Neural progenitor cell (in vitro differentiated cells): Measurements from ENCODE around the gene SPSB4. TPM values are rescaled to one million over a fixed set of nuclear protein-coding genes. Genes with fewer than 3 reads are reported as not detected.

Experiments used
- DNase-seq: peaks from one replicate; pipeline ENCODE4 v3.0.0-alpha.2; 2016; ENCODE audit warnings: low spot score
- H2AFZ ChIP-seq: fragments of 200-600 bp; sonication (generic); replicated peaks from 2 replicates; pipeline ENCODE4 v1.6.1; 2016; ENCODE audit warnings: antibody characterized with exemption
- H3F3A ChIP-seq: fragments of 200-600 bp; sonication (generic); 2 replicates; pipeline ENCODE4 v1.6.1; 2016; ENCODE audit warnings: antibody characterized with exemption, low read depth
- H3K27ac ChIP-seq: fragments of 200-600 bp; sonication (generic); 2 replicates; pipeline ENCODE4 v1.5.1; 2016; ENCODE audit warnings: mild to moderate bottlenecking
- H3K27me3 ChIP-seq: fragments of 200-600 bp; sonication (generic); 2 replicates; pipeline ENCODE4 v1.6.1; 2016; ENCODE audit warnings: mild to moderate bottlenecking, moderate library complexity
- H3K36me3 ChIP-seq: fragments of 200-600 bp; sonication (generic); 2 replicates; pipeline ENCODE4 v1.5.1; 2016
- H3K4me1 ChIP-seq: fragments of 200-600 bp; sonication (generic); 2 replicates; pipeline ENCODE4 v1.6.1; 2016; ENCODE audit warnings: mixed run types
- H3K4me2 ChIP-seq: fragments of 200-600 bp; sonication (generic); 2 replicates; pipeline ENCODE4 v1.6.1; 2016
- H3K4me3 ChIP-seq: fragments of 200-600 bp; sonication (generic); 2 replicates; pipeline ENCODE4 v1.5.1; 2016
- H3K79me2 ChIP-seq: fragments of 200-600 bp; sonication (generic); 2 replicates; pipeline ENCODE4 v1.6.1; 2016; ENCODE audit warnings: low read depth
- H3K9ac ChIP-seq: fragments of 200-600 bp; sonication (generic); 2 replicates; pipeline ENCODE4 v1.6.1; 2016
- H3K9me3 ChIP-seq: fragments of 200-600 bp; sonication (generic); 2 replicates; pipeline ENCODE4 v1.5.1; 2016; ENCODE audit warnings: low read depth
- H4K20me1 ChIP-seq: fragments of 200-600 bp; sonication (generic); 2 replicates; pipeline ENCODE4 v1.6.1; 2016; ENCODE audit warnings: low read depth
- H3K27ac Mint-ChIP-seq: 3 replicates; pipeline ENCODE4 v1.8.0; 2021; ENCODE audit warnings: mixed read lengths
- H3K27me3 Mint-ChIP-seq: 2 replicates; pipeline ENCODE4 v1.8.0; 2022; ENCODE audit warnings: low read depth, mild to moderate bottlenecking, inconsistent platforms, moderate library complexity, mixed read lengths; ENCODE audit not compliant: insufficient read depth
- H3K36me3 Mint-ChIP-seq: 3 replicates; pipeline ENCODE4 v1.8.0; 2021; ENCODE audit warnings: mixed read lengths
- H3K4me1 Mint-ChIP-seq: 3 replicates; pipeline ENCODE4 v1.8.0; 2021; ENCODE audit warnings: mixed read lengths
- H3K4me3 Mint-ChIP-seq: 3 replicates; pipeline ENCODE4 v1.8.0; 2021; ENCODE audit warnings: mild to moderate bottlenecking, moderate library complexity, mixed read lengths
- H3K9me3 Mint-ChIP-seq: 3 replicates; pipeline ENCODE4 v1.8.0; 2020; ENCODE audit warnings: mixed read lengths
- EZH2 ChIP-seq: fragments of 200-600 bp; sonication (generic); IDR thresholded peaks from 2 replicates; pipeline ENCODE4 v1.6.1; 2017; ENCODE audit warnings: antibody characterized with exemption, mild to moderate bottlenecking, moderate library complexity
- EZH2phosphoT487 ChIP-seq: fragments of 200-600 bp; sonication (generic); IDR thresholded peaks from 2 replicates; pipeline ENCODE4 v1.6.1; 2017; ENCODE audit warnings: antibody characterized with exemption
- total RNA-seq: library from RNA; depleted of rRNA; stranded (reverse); fragments of >200 nt; gene quantifications from 2 replicates; pipeline ENCODE4 v1.2.3, GENCODE V29; 2015; ENCODE audit warnings: low replicate concordance
- TF ChIP-seq, protein P1 (sequence below): fragments of 200-600 bp; sonication (generic); IDR thresholded peaks from 2 replicates; pipeline ENCODE4 v1.5.1; 2017; ENCODE audit warnings: antibody characterized with exemption, mild to moderate bottlenecking

Gene SPSB4
- total RNA-seq, 1 donor from 2014 or later, result 4.9 TPM

- Mint-ChIP-seq H3K4me3 (peak overlapping the region; percentile 59), H3K27me3 (peaks cover 13% of the 10 kb centered on the region), H3K9me3 (peaks cover 4% of the 10 kb centered on the region), H3K4me1 (peaks cover 57% of the 10 kb centered on the region), H3K27ac (peak overlapping the region; percentile 86), H3K36me3 (peaks cover 25% of the 10 kb centered on the region)
- Histone ChIP-seq H3K9me3 (no peaks in the 10 kb centered on the region), H3K9ac (no peak overlapping the region), H3F3A (peaks cover 6% of the 10 kb centered on the region), H3K27ac (no peak overlapping the region), H2AFZ (no peak overlapping the region), H3K27me3 (peaks cover 41% of the 10 kb centered on the region), H4K20me1 (peaks cover 40% of the 10 kb centered on the region), H3K4me1 (peaks cover 12% of the 10 kb centered on the region), H3K79me2 (no peaks in the 10 kb centered on the region), H3K36me3 (no peaks in the 10 kb centered on the region), H3K4me3 (no peak overlapping the region), H3K4me2 (peak overlapping the region; percentile 47)
- peak; percentile 45 for DNase-seq
- TF ChIP-seq, protein P1, sequence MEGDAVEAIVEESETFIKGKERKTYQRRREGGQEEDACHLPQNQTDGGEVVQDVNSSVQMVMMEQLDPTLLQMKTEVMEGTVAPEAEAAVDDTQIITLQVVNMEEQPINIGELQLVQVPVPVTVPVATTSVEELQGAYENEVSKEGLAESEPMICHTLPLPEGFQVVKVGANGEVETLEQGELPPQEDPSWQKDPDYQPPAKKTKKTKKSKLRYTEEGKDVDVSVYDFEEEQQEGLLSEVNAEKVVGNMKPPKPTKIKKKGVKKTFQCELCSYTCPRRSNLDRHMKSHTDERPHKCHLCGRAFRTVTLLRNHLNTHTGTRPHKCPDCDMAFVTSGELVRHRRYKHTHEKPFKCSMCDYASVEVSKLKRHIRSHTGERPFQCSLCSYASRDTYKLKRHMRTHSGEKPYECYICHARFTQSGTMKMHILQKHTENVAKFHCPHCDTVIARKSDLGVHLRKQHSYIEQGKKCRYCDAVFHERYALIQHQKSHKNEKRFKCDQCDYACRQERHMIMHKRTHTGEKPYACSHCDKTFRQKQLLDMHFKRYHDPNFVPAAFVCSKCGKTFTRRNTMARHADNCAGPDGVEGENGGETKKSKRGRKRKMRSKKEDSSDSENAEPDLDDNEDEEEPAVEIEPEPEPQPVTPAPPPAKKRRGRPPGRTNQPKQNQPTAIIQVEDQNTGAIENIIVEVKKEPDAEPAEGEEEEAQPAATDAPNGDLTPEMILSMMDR, result no peak
- no peak for TF ChIP-seq EZH2
- no peak for TF ChIP-seq EZH2phosphoT487
Observed at GRCh38 chr3:141056751-141057171, 5.6 kb downstream of the SPSB4 start.

GRCh38 chr3:141057436-141057835, 6.3 kb downstream of the SPSB4 start:
- Histone ChIP-seq H3K36me3 (no peaks in the 10 kb centered on the region), H4K20me1 (peaks cover 33% of the 10 kb centered on the region), H3K4me1 (peaks cover 12% of the 10 kb centered on the region), H3K4me3 (no peak overlapping the region), H3K4me2 (no peak overlapping the region), H3K9ac (no peak overlapping the region), H3K27ac (no peak overlapping the region), H3K79me2 (no peaks in the 10 kb centered on the region), H2AFZ (no peak overlapping the region), H3K9me3 (no peaks in the 10 kb centered on the region), H3K27me3 (peaks cover 35% of the 10 kb centered on the region), H3F3A (no peaks in the 10 kb centered on the region)
- H3K9me3 Mint-ChIP-seq, result peaks cover 4% of the 10 kb centered on the region
- peaks cover 8% of the 10 kb centered on the region for H3K27me3 Mint-ChIP-seq
- DNase-seq, result no peak
- H3K27ac Mint-ChIP-seq, result peak overlapping the region; percentile 86
- H3K36me3 Mint-ChIP-seq, result peaks cover 25% of the 10 kb centered on the region
- H3K4me3 Mint-ChIP-seq, result peak overlapping the region; percentile 59
- H3K4me1 Mint-ChIP-seq, result peaks cover 57% of the 10 kb centered on the region
- no peak for TF ChIP-seq EZH2phosphoT487
- TF ChIP-seq, protein P1, result no peak
- no peak for TF ChIP-seq EZH2

DNA sequence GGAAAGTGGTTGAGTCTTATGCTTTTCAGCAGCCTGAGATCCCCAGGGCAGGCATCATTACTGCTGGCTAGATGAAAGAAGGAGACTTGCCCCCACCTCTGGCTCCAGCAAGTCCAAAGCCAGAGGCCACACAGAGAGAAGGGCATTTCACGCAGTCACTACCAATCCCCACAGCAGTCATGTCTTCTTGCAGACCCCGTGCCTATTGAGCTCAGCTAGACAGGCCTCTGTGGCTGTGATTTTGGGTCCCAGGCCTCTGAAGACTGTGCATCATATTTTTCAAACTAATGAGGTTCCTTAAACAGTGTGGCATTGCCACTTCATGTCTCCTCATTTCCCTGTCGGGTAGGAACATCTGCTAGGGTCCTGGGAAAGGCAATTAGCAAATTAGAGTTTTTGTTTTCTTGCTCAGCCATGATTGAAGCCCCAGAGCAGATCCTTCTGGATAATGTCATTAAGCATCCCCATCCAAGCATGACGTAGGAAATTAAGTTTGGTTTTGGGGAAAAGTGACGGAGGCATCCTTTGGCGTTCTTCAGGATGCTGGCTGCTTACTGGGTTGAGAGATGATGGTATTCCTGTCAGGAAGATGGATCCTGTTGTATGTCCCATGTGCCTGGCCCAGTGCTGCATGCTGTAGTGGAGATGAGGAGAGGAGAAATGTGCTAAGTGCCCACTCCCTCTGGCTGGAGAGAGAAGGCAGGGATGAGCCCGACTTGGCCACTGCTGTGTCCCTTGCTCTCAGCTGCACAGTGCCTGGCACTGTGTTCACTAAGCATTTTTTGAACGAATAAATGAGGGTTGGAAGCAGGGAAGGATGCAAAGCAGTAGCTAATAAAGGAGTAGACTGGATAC, 7.0 kb downstream of the SPSB4 start:
- Histone ChIP-seq H3K9me3 (no peaks in the 10 kb centered on the region), H3K4me1 (peaks cover 12% of the 10 kb centered on the region), H3K36me3 (no peaks in the 10 kb centered on the region), H3K4me2 (no peak overlapping the region), H4K20me1 (peaks cover 26% of the 10 kb centered on the region), H3K27me3 (peaks cover 27% of the 10 kb centered on the region), H2AFZ (no peak overlapping the region), H3K9ac (no peak overlapping the region), H3K79me2 (no peaks in the 10 kb centered on the region), H3K27ac (no peak overlapping the region), H3F3A (no peaks in the 10 kb centered on the region), H3K4me3 (no peak overlapping the region)
- DNase-seq, result no peak
- Mint-ChIP-seq H3K36me3 (peaks cover 25% of the 10 kb centered on the region), H3K27me3 (peaks cover 7% of the 10 kb centered on the region), H3K4me1 (peaks cover 61% of the 10 kb centered on the region), H3K27ac (peak overlapping the region; percentile 86), H3K9me3 (peaks cover 4% of the 10 kb centered on the region), H3K4me3 (peak overlapping the region; percentile 59)
- TF ChIP-seq EZH2, result no peak
- TF ChIP-seq, protein P1, result no peak
- no peak for TF ChIP-seq EZH2phosphoT487
